GM19043 (cell line): ENCODE data around the gene MAPKAP1.
A peak's percentile ranks its signal among the peaks of the same experiment; 100 is the strongest.

Experiments used
- ATAC-seq: cut with Tn5 transposase; IDR thresholded peaks from one replicate; pipeline ENCODE4 v1.9.1; 2021; ENCODE audit warnings: low read depth; ENCODE audit not compliant: unreplicated experiment

MAPKAP1 gene

DNA sequence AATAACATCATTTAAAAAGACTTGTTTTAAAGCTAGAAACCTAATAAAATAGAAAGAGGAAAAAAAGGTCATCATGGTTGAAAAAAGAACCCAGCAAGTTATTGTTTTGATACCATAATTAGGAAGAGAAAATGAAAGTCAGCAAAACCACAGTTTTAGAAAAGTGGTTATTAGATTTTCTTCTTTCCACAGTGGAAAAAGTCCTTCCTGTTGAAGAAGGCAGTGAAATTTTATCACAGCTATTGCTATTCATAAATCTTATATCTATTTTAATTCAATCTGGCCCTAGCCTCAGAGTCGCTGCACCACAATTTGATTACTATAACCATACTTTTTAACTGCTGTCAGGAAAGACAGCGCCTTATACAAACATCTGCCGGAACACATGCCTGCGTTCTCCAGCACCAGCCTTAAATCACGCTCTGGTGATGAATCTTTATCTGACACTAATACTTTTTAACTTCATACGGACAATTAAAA, 60.3 kb downstream of the MAPKAP1 start:
- ATAC-seq = no peak

DNA sequence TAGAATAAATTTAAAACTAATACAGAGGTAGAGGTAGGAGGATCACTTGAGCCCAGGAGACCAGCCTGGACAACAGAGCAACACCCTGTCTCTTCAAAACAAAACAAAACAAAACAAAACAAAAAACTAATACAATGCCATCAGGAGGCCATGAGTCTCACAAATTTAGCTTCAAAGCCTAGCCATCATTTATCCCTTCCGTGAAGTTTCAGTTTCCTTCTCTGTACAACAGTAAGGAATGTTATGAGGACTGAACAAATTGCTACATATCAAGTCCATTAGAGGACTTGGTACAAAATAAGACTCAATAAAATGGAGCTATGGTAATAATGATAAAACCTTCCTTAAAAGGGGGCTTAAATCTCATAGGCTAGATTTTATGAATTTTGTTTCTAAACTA, 60.8 kb downstream of the MAPKAP1 start:
- no peak for ATAC-seq

GRCh38 chr9:125644819-125645507, 62.0 kb downstream of the MAPKAP1 start:
- no peak for ATAC-seq

DNA sequence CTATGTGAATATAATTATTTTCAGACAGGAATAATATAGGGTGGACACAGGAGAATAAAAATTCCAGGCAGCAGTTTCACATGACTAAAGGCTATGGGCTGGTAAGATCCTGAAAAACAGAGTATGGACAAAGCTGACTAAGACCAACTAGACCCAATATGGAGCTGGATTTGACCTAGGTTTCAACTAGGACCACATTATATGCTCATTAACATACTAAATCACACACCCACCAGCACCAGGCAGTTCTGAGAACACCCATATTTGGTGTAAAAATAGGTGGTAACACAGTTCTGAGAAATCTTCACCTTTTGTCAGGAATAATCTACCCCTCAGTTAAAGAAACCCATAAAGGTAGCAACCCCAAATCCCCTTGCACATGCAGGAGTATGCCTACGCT, 64.7 kb downstream of the MAPKAP1 start:
- no peak for ATAC-seq

- ATAC-seq = no peak
Observed at GRCh38 chr9:125639057-125639456, 68.0 kb downstream of the MAPKAP1 start.

DNA sequence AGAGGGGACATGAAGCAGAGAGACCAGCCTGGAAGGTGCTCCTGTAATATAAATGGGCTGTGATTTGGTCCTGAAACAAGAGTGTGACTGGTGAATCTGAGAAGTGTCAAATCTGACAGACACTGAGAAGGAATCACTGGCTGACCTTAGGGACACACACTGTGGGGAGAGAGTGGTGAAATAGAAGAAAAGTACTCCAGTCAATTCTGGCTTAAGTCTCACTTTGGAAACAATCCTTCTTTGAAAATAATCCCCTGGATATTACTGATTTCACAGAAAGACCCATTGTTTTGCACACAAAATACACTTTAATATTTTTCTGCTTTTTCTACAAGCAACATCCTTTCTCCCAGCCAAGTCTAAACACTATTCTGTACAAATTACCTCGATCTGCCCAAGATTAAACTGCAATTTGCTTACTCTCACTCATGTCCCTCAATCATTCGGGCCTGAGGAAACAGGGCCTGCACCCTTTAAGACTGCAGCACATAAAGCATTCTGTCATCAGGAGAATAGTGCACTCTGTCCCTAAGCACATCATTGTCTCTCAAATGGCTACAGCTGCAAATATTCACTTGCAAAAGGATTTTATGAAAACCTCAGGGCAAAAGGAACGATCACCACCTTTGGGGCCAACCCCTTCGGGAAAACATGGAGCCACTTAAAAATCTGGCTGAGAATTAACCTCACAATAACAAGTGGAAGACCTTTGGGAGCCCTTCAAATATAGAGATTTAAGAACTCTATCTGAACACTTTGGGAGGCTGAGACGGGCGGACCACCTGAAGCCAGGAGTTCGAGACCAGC, 68.6 kb downstream of the MAPKAP1 start:
- ATAC-seq = no peak

GRCh38 chr9:125637241-125637640, 69.8 kb downstream of the MAPKAP1 start:
- no peak for ATAC-seq

- no peak for ATAC-seq
Observed at GRCh38 chr9:125635888-125636287, 71.1 kb downstream of the MAPKAP1 start.

- no peak for ATAC-seq
Observed at GRCh38 chr9:125634040-125634717, 72.8 kb downstream of the MAPKAP1 start.

DNA sequence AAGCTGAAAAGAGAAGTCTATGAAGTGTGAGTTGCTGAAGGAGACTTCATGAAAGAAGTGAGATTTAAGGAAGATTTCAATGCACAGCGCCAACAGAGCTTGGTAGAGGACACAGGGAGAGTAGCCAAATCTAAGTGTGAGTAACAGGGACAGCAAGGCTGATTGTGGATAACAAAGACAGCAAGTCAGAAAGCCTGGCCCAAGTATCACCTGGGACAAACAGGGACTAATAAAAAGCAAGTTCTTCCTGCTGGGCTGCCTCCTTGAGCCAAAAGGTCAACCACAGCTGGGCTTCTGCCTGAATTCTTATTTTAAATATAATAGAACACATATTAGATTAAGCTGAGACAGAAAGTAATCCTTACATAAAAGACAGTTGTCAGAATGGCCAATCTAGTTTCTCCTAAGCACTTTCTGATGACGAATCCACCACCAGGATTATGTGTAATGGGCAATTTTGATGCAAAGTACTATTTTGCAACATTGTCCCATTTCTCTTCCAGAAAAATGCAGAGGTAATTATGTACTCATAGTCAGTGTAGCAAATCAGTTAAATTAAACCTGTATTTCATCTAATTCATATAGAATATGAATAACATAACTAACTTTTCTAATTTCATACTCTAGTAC, 73.8 kb downstream of the MAPKAP1 start:
- no peak for ATAC-seq

- peak; percentile 58 for ATAC-seq
Observed at GRCh38 chr9:125632321-125633115, 74.5 kb downstream of the MAPKAP1 start.

DNA sequence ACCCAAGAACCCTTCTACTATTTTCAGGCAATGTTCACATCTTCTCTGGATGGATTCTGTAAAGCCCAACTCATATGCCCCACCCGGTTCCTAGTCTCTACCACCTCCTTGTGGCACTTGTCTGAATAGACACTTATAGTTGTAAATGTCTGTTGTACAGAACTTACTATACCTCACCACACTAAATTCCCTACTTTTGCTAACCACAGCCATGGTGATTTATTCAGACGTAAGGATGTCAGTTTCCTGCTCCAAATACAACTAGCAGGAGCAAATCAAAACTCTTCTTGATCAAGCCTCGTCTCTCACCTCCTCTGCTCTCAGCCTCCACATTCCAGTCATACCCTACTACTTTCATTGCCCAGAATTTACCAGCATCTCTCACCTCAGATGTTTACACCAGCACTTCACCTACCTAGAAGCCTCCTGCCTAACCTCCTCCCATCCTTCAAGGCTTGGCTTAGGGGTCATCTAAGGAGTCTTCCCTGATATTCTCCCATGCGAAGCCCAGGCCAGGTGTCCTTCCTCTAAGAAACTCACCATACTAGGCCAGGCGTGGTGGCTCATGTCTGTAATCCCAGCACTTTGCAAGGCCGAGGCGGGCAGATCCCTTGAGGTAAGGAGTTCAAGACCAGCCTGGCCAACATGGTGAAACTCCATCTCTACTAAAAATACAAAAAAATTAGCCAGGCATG, 75.5 kb downstream of the MAPKAP1 start:
- no peak for ATAC-seq

DNA sequence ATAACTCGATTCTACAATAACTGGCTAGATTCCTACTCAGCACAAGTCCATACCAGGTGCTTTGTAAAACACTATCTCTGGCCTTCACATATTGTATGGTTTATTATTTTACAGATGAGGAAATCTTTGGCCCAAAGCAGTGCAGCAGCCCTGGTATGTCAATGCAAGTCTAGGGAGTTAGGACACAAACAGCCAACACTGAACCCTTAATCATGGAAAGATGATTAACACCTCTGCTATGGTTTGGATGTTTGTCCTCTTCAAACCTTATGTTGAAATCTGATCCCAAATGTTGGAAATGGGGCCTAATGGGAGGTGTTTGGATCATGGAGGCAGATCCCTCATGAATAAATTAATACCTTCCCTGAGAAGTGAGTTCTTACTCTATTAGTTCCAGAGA, 76.6 kb downstream of the MAPKAP1 start:
- no peak for ATAC-seq

DNA sequence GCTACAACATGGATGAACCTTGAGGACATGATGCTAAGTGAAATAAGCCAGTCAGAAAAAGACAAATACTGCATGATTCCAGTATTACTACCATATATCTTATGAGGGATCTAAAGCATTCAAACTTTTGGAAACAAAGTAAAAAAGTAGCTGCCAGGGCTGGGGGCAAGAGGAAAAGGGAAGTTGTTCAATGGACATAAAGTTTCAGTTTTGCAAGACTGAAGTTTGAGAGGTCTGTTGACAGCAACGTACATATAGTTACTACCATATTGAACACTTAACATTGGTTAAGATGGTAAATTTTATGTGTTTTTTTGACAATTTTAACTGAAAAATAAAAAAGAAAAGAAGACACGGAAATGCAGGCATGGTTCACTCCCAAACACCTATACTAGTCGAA, 77.6 kb downstream of the MAPKAP1 start:
- no peak for ATAC-seq

- no peak for ATAC-seq
Observed at GRCh38 chr9:125626187-125626586, 80.8 kb downstream of the MAPKAP1 start.

DNA sequence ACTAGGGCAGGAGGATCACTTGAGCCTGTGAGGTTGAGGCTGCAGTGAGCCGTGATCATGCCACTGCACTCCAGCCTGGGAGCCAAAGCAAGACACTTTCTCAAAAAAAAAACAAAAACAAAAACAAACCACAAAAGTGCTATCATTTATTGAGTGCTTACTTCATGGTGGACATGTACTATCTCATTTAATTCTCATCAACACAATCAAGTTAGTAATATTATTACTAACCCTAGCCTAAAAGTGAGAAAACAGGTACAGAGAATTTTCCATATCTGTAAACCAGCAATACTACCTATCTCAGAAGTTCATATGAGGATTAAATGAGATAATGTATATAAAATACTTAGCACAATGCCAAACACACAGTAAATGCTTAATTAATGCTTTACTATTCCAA, 85.8 kb downstream of the MAPKAP1 start:
- ATAC-seq = no peak

DNA sequence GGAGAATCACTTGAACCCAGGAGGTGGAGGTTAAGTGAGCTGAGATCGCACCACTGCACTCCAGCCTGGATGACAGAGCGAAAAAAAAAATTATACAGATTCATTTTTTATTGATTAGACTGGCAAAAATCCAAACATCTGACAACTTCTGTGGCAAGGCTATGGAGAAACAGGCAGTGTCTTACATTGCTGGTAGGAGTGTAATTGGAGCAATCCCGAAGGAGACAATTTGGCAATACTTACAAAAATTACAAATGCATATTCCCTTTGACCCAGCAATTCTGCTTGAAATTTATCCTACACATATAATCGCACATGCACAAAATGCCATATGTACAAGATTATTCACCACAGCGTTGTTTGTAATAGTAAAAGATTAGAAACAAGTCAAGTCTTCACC, 86.8 kb downstream of the MAPKAP1 start:
- no peak for ATAC-seq

- no peak for ATAC-seq
Observed at GRCh38 chr9:125617087-125617486, 89.9 kb downstream of the MAPKAP1 start.

GRCh38 chr9:125613141-125613540, 93.9 kb downstream of the MAPKAP1 start:
- no peak for ATAC-seq

GRCh38 chr9:125612616-125613015, 94.4 kb downstream of the MAPKAP1 start:
- ATAC-seq = no peak
